HG03196 (cell line): ENCODE measurements around the gene OR10H1.
"Not testable (repeated sequence)": the region's sequence is repeated elsewhere in the genome, so short reads cannot be mapped to it uniquely, and the experiment has no call there.

Experiments
- ATAC-seq: cut with Tn5 transposase; IDR thresholded peaks from one replicate; pipeline ENCODE4 v1.9.1; 2021; ENCODE audit not compliant: unreplicated experiment

OR10H1 gene

GRCh38 chr19:15776264-15776663 is 39.2 kb downstream of the OR10H1 start:
- no peak for ATAC-seq

DNA sequence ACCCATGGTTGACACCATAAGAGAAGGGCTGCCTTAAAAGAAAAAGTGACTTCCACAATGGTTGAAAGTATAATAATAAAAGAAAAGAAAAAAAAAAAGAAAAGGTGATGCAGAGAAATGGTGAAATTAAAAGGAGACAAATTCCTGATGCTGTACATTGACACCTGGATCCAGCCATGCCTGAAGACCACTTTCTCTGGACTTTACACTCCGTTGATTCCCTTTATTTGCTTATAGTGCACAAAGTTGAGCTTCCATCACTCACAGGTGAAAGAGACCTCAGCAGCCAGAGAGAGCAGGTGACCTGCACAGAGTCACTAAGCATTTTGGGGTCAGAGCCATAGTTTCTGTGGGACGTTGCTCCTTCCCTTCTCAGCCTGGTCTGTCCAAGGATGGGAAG is 40.2 kb downstream of the OR10H1 start:
- no peak for ATAC-seq

- not testable (repeated sequence) for ATAC-seq
Observed at GRCh38 chr19:15774159-15774558, 41.3 kb downstream of the OR10H1 start.

DNA sequence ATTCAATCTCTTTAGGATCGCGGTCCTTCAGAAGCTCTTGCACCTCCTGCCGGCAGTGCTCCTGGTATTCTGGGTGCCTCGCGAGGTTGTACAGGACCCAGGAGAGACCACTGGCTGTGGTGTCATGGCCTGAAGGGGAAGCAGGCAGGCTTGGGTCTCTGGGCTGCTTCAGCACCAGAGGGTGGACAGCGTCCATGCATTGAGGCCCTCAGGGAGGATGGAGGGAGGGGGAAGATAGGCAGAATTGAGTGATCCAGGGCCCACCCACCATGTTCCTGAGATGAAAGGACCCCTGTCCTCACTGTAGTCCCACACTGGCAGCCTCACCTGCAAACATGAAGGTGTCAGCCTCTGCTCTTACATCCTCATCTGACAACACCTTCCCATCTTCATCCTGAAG is 45.9 kb downstream of the OR10H1 start:
- ATAC-seq = no peak

GRCh38 chr19:15759962-15760565 is 55.4 kb downstream of the OR10H1 start:
- ATAC-seq = no peak

- ATAC-seq = no peak
Observed at GRCh38 chr19:15758379-15758778, 57.1 kb downstream of the OR10H1 start.
